Karpas-422 (cell line): ENCODE measurements around the gene BCAS3. TPM values are rescaled to one million over a fixed set of nuclear protein-coding genes. Genes with fewer than 3 reads are reported as not detected.

ENCODE experiments used
- DNase-seq: peaks from one replicate; pipeline ENCODE4 v3.0.0-alpha.2; 2015
- H2AFZ ChIP-seq: fragments of 200-600 bp; sonication (generic); 2 replicates; pipeline ENCODE4 v1.6.1; 2014; ENCODE audit warnings: antibody characterized with exemption, low read length, mixed read lengths
- H3K27ac ChIP-seq: fragments of 200-600 bp; sonication (generic); 2 replicates; pipeline ENCODE4 v1.5.1; 2014; ENCODE audit warnings: mild to moderate bottlenecking, low read length, moderate library complexity
- H3K27me3 ChIP-seq: fragments of 200-600 bp; sonication (generic); 2 replicates; pipeline ENCODE4 v1.6.1; 2014; ENCODE audit warnings: low read length, mixed read lengths
- H3K36me3 ChIP-seq: fragments of 200-600 bp; sonication (generic); 2 replicates; pipeline ENCODE4 v1.6.1; 2014; ENCODE audit warnings: low read length, mixed read lengths; ENCODE audit not compliant: insufficient read depth
- H3K4me1 ChIP-seq: fragments of 200-600 bp; sonication (generic); 2 replicates; pipeline ENCODE4 v1.6.1; 2014; ENCODE audit warnings: mild to moderate bottlenecking, low read length, mixed read lengths
- H3K4me2 ChIP-seq: fragments of 200-600 bp; sonication (generic); 2 replicates; pipeline ENCODE4 v1.6.1; 2014; ENCODE audit warnings: low read length, low read depth, mild to moderate bottlenecking; ENCODE audit not compliant: poor library complexity, severe bottlenecking
- H3K4me3 ChIP-seq: fragments of 200-600 bp; sonication (generic); 2 replicates; pipeline ENCODE4 v1.5.1; 2014; ENCODE audit warnings: mild to moderate bottlenecking, antibody characterized with exemption, low read length, mixed read lengths
- H3K79me2 ChIP-seq: fragments of 200-600 bp; sonication (generic); 2 replicates; pipeline ENCODE4 v1.6.1; 2014; ENCODE audit warnings: mild to moderate bottlenecking, low read length, mixed read lengths
- H3K9ac ChIP-seq: fragments of 200-600 bp; sonication (generic); 2 replicates; pipeline ENCODE4 v1.6.0; 2014; ENCODE audit warnings: low read length
- H3K9me2 ChIP-seq: fragments of 200-600 bp; sonication (generic), shearing (Covaris generic); replicated peaks from 2 replicates; pipeline ENCODE4 v1.6.0; 2014; ENCODE audit warnings: mild to moderate bottlenecking, low read length, moderate library complexity; ENCODE audit not compliant: insufficient read depth
- H3K9me3 ChIP-seq: fragments of 300-700, 200-600 bp; sonication (generic); 2 replicates; pipeline ENCODE4 v1.6.1; 2014; ENCODE audit warnings: low read length, mixed read lengths
- H4K20me1 ChIP-seq: fragments of 200-600 bp; sonication (generic); 2 replicates; pipeline ENCODE4 v1.6.1; 2014; ENCODE audit warnings: mild to moderate bottlenecking, antibody characterized with exemption, low read length, low read depth; ENCODE audit not compliant: insufficient read depth
- total RNA-seq: library from RNA; depleted of rRNA; stranded (reverse); fragments of >200 nt; shearing (Covaris generic); gene quantifications from 2 replicates; pipeline ENCODE4 v1.2.3, GENCODE V29; 2014; ENCODE audit warnings: low replicate concordance

Gene BCAS3
- total RNA-seq, 1 experiment from 2014 or later: 42.6 TPM

- no peak overlapping the region for H3K4me3 ChIP-seq
- H3K9ac ChIP-seq: no peak overlapping the region
- H2AFZ ChIP-seq: no peak overlapping the region
- no peaks in the 10 kb centered on the region for H4K20me1 ChIP-seq
- H3K79me2 ChIP-seq: no peaks in the 10 kb centered on the region
- no peaks in the 10 kb centered on the region for H3K27me3 ChIP-seq
- no peaks in the 10 kb centered on the region for H3K9me3 ChIP-seq
- no peak overlapping the region for H3K27ac ChIP-seq
- H3K4me1 ChIP-seq: peaks cover 8% of the 10 kb centered on the region
- H3K36me3 ChIP-seq: no peaks in the 10 kb centered on the region
- no peaks in the 10 kb centered on the region for H3K9me2 ChIP-seq
- no peak overlapping the region for H3K4me2 ChIP-seq
- DNase-seq: no peak
These were observed 570.7 kb downstream of the BCAS3 start for GRCh38 chr17:61248399-61248798.

- no peaks in the 10 kb centered on the region for H3K9me2 ChIP-seq
- H3K36me3 ChIP-seq: no peaks in the 10 kb centered on the region
- no peak overlapping the region for H3K27ac ChIP-seq
- DNase-seq: no peak
- no peaks in the 10 kb centered on the region for H3K27me3 ChIP-seq
- H3K4me3 ChIP-seq: no peak overlapping the region
- no peaks in the 10 kb centered on the region for H4K20me1 ChIP-seq
- H2AFZ ChIP-seq: no peak overlapping the region
- peaks cover 8% of the 10 kb centered on the region for H3K4me1 ChIP-seq
- H3K4me2 ChIP-seq: no peak overlapping the region
- H3K9me3 ChIP-seq: no peaks in the 10 kb centered on the region
- H3K9ac ChIP-seq: no peak overlapping the region
- no peaks in the 10 kb centered on the region for H3K79me2 ChIP-seq
These were observed 572.1 kb downstream of the BCAS3 start for GRCh38 chr17:61249649-61250299.

GRCh38 chr17:61250335-61250890, 572.8 kb downstream of the BCAS3 start:
- Histone ChIP-seq H3K27me3 (no peaks in the 10 kb centered on the region), H3K9me2 (no peaks in the 10 kb centered on the region), H3K4me1 (peaks cover 8% of the 10 kb centered on the region), H4K20me1 (no peaks in the 10 kb centered on the region), H3K4me3 (no peak overlapping the region), H3K9ac (no peak overlapping the region), H3K79me2 (no peaks in the 10 kb centered on the region), H3K9me3 (no peaks in the 10 kb centered on the region), H3K4me2 (no peak overlapping the region), H3K36me3 (no peaks in the 10 kb centered on the region), H3K27ac (no peak overlapping the region), H2AFZ (no peak overlapping the region)
- DNase-seq: no peak

GRCh38 chr17:61251939-61252865, 574.6 kb downstream of the BCAS3 start:
- DNase-seq: no peak
- H3K4me2 ChIP-seq: no peak overlapping the region
- no peak overlapping the region for H3K4me3 ChIP-seq
- no peaks in the 10 kb centered on the region for H4K20me1 ChIP-seq
- no peak overlapping the region for H3K27ac ChIP-seq
- H3K9me3 ChIP-seq: no peaks in the 10 kb centered on the region
- no peaks in the 10 kb centered on the region for H3K9me2 ChIP-seq
- no peak overlapping the region for H2AFZ ChIP-seq
- H3K36me3 ChIP-seq: no peaks in the 10 kb centered on the region
- no peaks in the 10 kb centered on the region for H3K79me2 ChIP-seq
- peaks cover 8% of the 10 kb centered on the region for H3K4me1 ChIP-seq
- no peaks in the 10 kb centered on the region for H3K27me3 ChIP-seq
- H3K9ac ChIP-seq: no peak overlapping the region

- no peak for DNase-seq
- Histone ChIP-seq H4K20me1 (no peaks in the 10 kb centered on the region), H3K79me2 (no peaks in the 10 kb centered on the region), H3K36me3 (no peaks in the 10 kb centered on the region), H3K27ac (no peak overlapping the region), H3K4me1 (peaks cover 8% of the 10 kb centered on the region), H3K4me2 (no peak overlapping the region), H3K27me3 (no peaks in the 10 kb centered on the region), H2AFZ (no peak overlapping the region), H3K4me3 (no peak overlapping the region), H3K9ac (no peak overlapping the region), H3K9me3 (no peaks in the 10 kb centered on the region), H3K9me2 (no peaks in the 10 kb centered on the region)
These were observed 575.7 kb downstream of the BCAS3 start for GRCh38 chr17:61253362-61253761.

- Histone ChIP-seq H3K4me2 (no peak overlapping the region), H3K4me1 (peaks cover 8% of the 10 kb centered on the region), H3K27me3 (no peaks in the 10 kb centered on the region), H3K79me2 (no peaks in the 10 kb centered on the region), H3K9ac (no peak overlapping the region), H3K9me3 (no peaks in the 10 kb centered on the region), H4K20me1 (no peaks in the 10 kb centered on the region), H3K4me3 (no peak overlapping the region), H3K36me3 (no peaks in the 10 kb centered on the region), H2AFZ (no peak overlapping the region), H3K27ac (no peak overlapping the region), H3K9me2 (no peaks in the 10 kb centered on the region)
- no peak for DNase-seq
These were observed 576.4 kb downstream of the BCAS3 start for GRCh38 chr17:61253937-61254574.

GRCh38 chr17:61254904-61255303, 577.3 kb downstream of the BCAS3 start:
- H3K36me3 ChIP-seq: no peaks in the 10 kb centered on the region
- H3K27ac ChIP-seq: no peak overlapping the region

GRCh38 chr17:61255647-61256046, 578.0 kb downstream of the BCAS3 start:
- H3K4me2 ChIP-seq: no peak overlapping the region
- H4K20me1 ChIP-seq: no peaks in the 10 kb centered on the region
- DNase-seq: no peak
- H3K9ac ChIP-seq: no peak overlapping the region
- no peaks in the 10 kb centered on the region for H3K9me3 ChIP-seq
- no peak overlapping the region for H3K4me3 ChIP-seq
- H2AFZ ChIP-seq: no peak overlapping the region
- H3K27me3 ChIP-seq: no peaks in the 10 kb centered on the region
- H3K9me2 ChIP-seq: no peaks in the 10 kb centered on the region
- no peaks in the 10 kb centered on the region for H3K36me3 ChIP-seq
- no peaks in the 10 kb centered on the region for H3K79me2 ChIP-seq
- no peak overlapping the region for H3K27ac ChIP-seq
- H3K4me1 ChIP-seq: peaks cover 4% of the 10 kb centered on the region

More at GRCh38 chr17:61254904-61255303, 577.3 kb downstream of the BCAS3 start:
- H3K27me3 ChIP-seq: no peaks in the 10 kb centered on the region
- no peaks in the 10 kb centered on the region for H4K20me1 ChIP-seq
- H3K9me2 ChIP-seq: no peaks in the 10 kb centered on the region
- no peak overlapping the region for H3K9ac ChIP-seq
- H3K4me2 ChIP-seq: no peak overlapping the region
- no peak for DNase-seq
- H2AFZ ChIP-seq: no peak overlapping the region
- no peaks in the 10 kb centered on the region for H3K79me2 ChIP-seq
- no peaks in the 10 kb centered on the region for H3K9me3 ChIP-seq
- H3K4me1 ChIP-seq: peaks cover 8% of the 10 kb centered on the region
- H3K4me3 ChIP-seq: no peak overlapping the region
